GM19328 (cell line): ENCODE results near the gene CALCB.

Experiments
- ATAC-seq: cut with Tn5 transposase; IDR thresholded peaks from one replicate; pipeline ENCODE4 v1.9.1; 2021; ENCODE audit warnings: mild to moderate bottlenecking, moderate library complexity; ENCODE audit not compliant: unreplicated experiment

Gene CALCB

DNA sequence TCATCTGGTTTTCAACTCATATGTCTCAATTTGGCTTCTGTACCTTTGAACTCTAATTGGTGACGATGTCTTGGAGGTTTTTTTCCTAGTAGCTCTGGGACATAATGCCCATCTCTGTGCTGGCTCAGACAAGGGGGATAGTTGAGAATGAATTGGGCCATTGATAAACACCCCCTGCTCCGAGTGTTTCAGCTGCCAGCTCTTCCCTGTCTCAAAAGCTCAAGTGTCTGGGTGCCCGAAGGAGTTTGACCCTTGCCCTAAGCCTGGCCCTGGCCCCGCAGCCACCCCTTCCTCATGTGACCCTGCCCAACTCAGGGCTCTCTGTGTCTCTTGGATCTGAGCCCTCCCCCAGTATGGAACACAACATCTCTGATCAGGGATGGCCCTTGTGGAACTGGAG, 44.4 kb downstream of the CALCB start:
- ATAC-seq = no peak

- no peak for ATAC-seq
Measured at GRCh38 chr11:15118431-15118830, 45.0 kb downstream of the CALCB start.

GRCh38 chr11:15119352-15119751, 46.0 kb downstream of the CALCB start:
- no peak for ATAC-seq

DNA sequence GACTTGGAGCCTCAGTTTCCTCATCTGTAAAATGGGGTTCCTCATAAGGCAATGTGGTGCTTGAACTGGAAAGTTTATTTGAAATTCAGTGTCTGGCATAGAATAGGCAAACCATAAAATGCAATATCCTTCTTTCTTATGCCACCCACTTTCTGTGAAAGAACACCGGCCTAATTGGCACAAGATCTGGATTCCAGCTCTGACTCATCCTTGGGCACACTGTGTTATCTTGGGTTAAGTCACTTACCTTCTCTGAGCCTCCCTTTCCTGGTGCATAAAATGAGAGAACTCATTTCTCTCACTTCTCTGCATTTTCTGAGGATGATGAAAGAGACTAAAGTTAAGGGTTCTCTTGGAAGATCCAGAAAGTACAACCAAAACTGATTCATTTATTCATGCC, 46.4 kb downstream of the CALCB start:
- ATAC-seq = no peak

DNA sequence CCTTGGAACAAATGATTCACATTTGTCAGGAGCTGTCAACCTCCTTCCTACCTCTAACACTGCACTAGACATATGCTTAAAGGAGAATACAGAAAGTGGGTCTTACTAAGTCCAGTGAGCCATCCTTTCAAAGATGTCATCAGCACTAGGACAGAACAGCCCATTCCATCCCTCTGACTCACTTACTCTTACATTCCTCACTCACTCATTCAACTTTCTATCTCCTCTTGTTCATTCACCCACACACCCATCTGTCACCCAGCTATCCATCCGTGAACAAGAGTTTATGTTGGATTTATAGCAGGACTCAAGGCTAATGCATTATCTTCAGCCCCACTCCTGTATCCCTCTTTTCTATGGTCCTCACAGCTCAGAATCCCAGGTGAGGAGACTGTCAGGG, 50.5 kb downstream of the CALCB start:
- no peak for ATAC-seq

DNA sequence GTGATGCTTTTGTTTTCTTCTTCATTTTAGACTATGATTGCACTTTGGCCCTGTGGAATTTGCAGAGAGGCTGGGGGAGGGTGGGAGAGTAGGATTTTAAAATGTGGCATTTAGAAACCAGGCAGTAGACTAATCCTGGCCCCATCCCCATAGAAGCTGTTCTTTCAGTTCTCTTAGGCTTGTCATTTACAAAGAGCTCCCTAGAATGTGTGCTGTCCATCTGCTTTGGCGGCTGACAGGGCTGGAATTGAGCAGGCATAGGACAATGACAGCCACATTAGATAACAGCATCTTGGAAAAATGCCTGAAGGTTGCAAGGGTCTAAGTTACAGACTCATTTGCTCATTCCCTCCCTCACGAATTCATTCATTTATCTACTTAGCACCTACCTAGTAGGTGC, 51.1 kb downstream of the CALCB start:
- no peak for ATAC-seq

- ATAC-seq = no peak
Measured at GRCh38 chr11:15127341-15127740, 53.9 kb downstream of the CALCB start.
